ENCODE data around the gene OTOF. TPM values are rescaled to one million over a fixed set of nuclear protein-coding genes. Genes with fewer than 3 reads are reported as not detected.

Gene OTOF
- total RNA-seq, 1 donor from 2014 or later: 0.36 TPM

GRCh38 chr2:26474261-26474785 lies 3.6 kb downstream of the OTOF start:
- Histone ChIP-seq H3F3A (ENCODE audit: low read depth) (peaks cover 11% of the 10 kb centered on the region), H4K20me1 (ENCODE audit: low read depth) (no peaks in the 10 kb centered on the region), H2AFZ (replicated peaks) (no peak overlapping the region), H3K36me3 (no peaks in the 10 kb centered on the region), H3K4me2 (no peak overlapping the region), H3K79me2 (ENCODE audit: low read depth) (no peaks in the 10 kb centered on the region), H3K9ac (no peak overlapping the region), H3K4me1 (peaks cover 13% of the 10 kb centered on the region), H3K27me3 (no peaks in the 10 kb centered on the region), H3K4me3 (no peak overlapping the region), H3K9me3 (ENCODE audit: low read depth) (no peaks in the 10 kb centered on the region), H3K27ac (no peak overlapping the region)
- peaks cover 8% of the 10 kb centered on the region for H3K9me3 Mint-ChIP-seq
- peaks cover 8% of the 10 kb centered on the region for H3K4me1 Mint-ChIP-seq
- TF ChIP-seq EZH2 (IDR thresholded peaks at IDR 0.05): no peak
- no peak for TF ChIP-seq CTCF (IDR thresholded peaks at IDR 0.05)
- TF ChIP-seq EZH2phosphoT487 (IDR thresholded peaks at IDR 0.05): no peak
- H3K27ac Mint-ChIP-seq: no peak overlapping the region
- no peak for DNase-seq (ENCODE audit: low spot score)
- H3K4me3 Mint-ChIP-seq: no peak overlapping the region
- no peaks in the 10 kb centered on the region for H3K36me3 Mint-ChIP-seq
- peaks cover 8% of the 10 kb centered on the region for H3K27me3 Mint-ChIP-seq (ENCODE audit: insufficient read depth, low read depth)

- TF ChIP-seq EZH2phosphoT487 (IDR thresholded peaks at IDR 0.05) (no peak), EZH2 (IDR thresholded peaks at IDR 0.05) (no peak), CTCF (IDR thresholded peaks at IDR 0.05) (no peak)
- no peak overlapping the region for H3K27ac ChIP-seq
- Mint-ChIP-seq H3K27me3 (ENCODE audit: insufficient read depth, low read depth) (peaks cover 8% of the 10 kb centered on the region), H3K4me3 (no peak overlapping the region), H3K27ac (no peak overlapping the region), H3K4me1 (peaks cover 8% of the 10 kb centered on the region), H3K36me3 (no peaks in the 10 kb centered on the region), H3K9me3 (peaks cover 11% of the 10 kb centered on the region)
- H4K20me1 ChIP-seq (ENCODE audit: low read depth): no peaks in the 10 kb centered on the region
- no peaks in the 10 kb centered on the region for H3K27me3 ChIP-seq
- peaks cover 11% of the 10 kb centered on the region for H3F3A ChIP-seq (ENCODE audit: low read depth)
- no peaks in the 10 kb centered on the region for H3K9me3 ChIP-seq (ENCODE audit: low read depth)
- H3K4me2 ChIP-seq: no peak overlapping the region
- no peak overlapping the region for H2AFZ ChIP-seq (replicated peaks)
- no peak for DNase-seq (ENCODE audit: low spot score)
- no peak overlapping the region for H3K4me3 ChIP-seq
- H3K36me3 ChIP-seq: no peaks in the 10 kb centered on the region
- no peak overlapping the region for H3K9ac ChIP-seq
- peaks cover 13% of the 10 kb centered on the region for H3K4me1 ChIP-seq
- no peaks in the 10 kb centered on the region for H3K79me2 ChIP-seq (ENCODE audit: low read depth)
Observed at GRCh38 chr2:26473796-26474195, 4.1 kb downstream of the OTOF start.

GRCh38 chr2:26472821-26473655 lies 4.9 kb downstream of the OTOF start:
- H3K4me1 ChIP-seq: peaks cover 12% of the 10 kb centered on the region
- peaks cover 11% of the 10 kb centered on the region for H3F3A ChIP-seq (ENCODE audit: low read depth)
- H4K20me1 ChIP-seq (ENCODE audit: low read depth): no peaks in the 10 kb centered on the region
- H3K27ac ChIP-seq: no peak overlapping the region
- H2AFZ ChIP-seq (replicated peaks): no peak overlapping the region
- no peak overlapping the region for H3K4me3 ChIP-seq
- no peak for DNase-seq (ENCODE audit: low spot score)
- H3K4me3 Mint-ChIP-seq: no peak overlapping the region
- H3K79me2 ChIP-seq (ENCODE audit: low read depth): no peaks in the 10 kb centered on the region
- peaks cover 8% of the 10 kb centered on the region for H3K4me1 Mint-ChIP-seq
- H3K27ac Mint-ChIP-seq: no peak overlapping the region
- no peaks in the 10 kb centered on the region for H3K27me3 ChIP-seq
- H3K9ac ChIP-seq: no peak overlapping the region
- H3K36me3 Mint-ChIP-seq: no peaks in the 10 kb centered on the region
- H3K9me3 ChIP-seq (ENCODE audit: low read depth): no peaks in the 10 kb centered on the region
- H3K9me3 Mint-ChIP-seq: peaks cover 14% of the 10 kb centered on the region
- H3K27me3 Mint-ChIP-seq (ENCODE audit: insufficient read depth, low read depth): peaks cover 8% of the 10 kb centered on the region
- H3K4me2 ChIP-seq: no peak overlapping the region
- no peak for TF ChIP-seq CTCF (IDR thresholded peaks at IDR 0.05)
- no peak for TF ChIP-seq EZH2 (IDR thresholded peaks at IDR 0.05)
- TF ChIP-seq EZH2phosphoT487 (IDR thresholded peaks at IDR 0.05): no peak
- H3K36me3 ChIP-seq: no peaks in the 10 kb centered on the region

Measured in neural progenitor cell (in vitro differentiated cells).